ENCODE data around the gene STXBP1.

- TF ChIP-seq E4F1 (CRISPR knock-in tag; IDR thresholded peaks at IDR 0.05; ENCODE audit: borderline replicate concordance) (no peak), CHD1 (IDR thresholded peaks at IDR 0.05; ENCODE audit: low read length) (no peak), GATAD2A (IDR thresholded peaks at IDR 0.05) (no peak), CTCF (IDR thresholded peaks at IDR 0.05 in 2 of 3, conservative IDR thresholded peaks at IDR 0.05 in 1 of 3; ENCODE audit: insufficient read depth in 2 of 3, low read depth in 1 of 3, low read length in 3 of 3) (no peak), NFE2L1 (tag; IDR thresholded peaks at IDR 0.05; ENCODE audit: borderline replicate concordance, low read depth) (no peak), CREBBP (IDR thresholded peaks at IDR 0.05; ENCODE audit: low read depth, low read length) (no peak), GTF2E2 (tag; IDR thresholded peaks at IDR 0.05) (no peak), POLR2G (IDR thresholded peaks at IDR 0.05; ENCODE audit: low read depth, low read length) (no peak), ZNF274 (IDR thresholded peaks at IDR 0.05; ENCODE audit: borderline replicate concordance, low read depth, low read length) (no peak), BRCA1 (IDR thresholded peaks at IDR 0.05) (no peak), BRCA1 (CRISPR knock-in tag; IDR thresholded peaks at IDR 0.05) (no peak), SREBF2 (CRISPR knock-in tag; IDR thresholded peaks at IDR 0.05) (no peak), LEF1 (IDR thresholded peaks at IDR 0.05) (no peak)
These were observed 117.6 kb downstream of the STXBP1 start for GRCh38 chr9:127729522-127730256.

All from K562 (cell line).